GM21526 (cell line): Measurements from ENCODE around the gene VSIR.

Source experiments
- ATAC-seq: cut with Tn5 transposase; IDR thresholded peaks from one replicate; pipeline ENCODE4 v1.9.1; 2021; ENCODE audit warnings: moderate library complexity; ENCODE audit not compliant: unreplicated experiment, low FRiP score

The VSIR gene

DNA sequence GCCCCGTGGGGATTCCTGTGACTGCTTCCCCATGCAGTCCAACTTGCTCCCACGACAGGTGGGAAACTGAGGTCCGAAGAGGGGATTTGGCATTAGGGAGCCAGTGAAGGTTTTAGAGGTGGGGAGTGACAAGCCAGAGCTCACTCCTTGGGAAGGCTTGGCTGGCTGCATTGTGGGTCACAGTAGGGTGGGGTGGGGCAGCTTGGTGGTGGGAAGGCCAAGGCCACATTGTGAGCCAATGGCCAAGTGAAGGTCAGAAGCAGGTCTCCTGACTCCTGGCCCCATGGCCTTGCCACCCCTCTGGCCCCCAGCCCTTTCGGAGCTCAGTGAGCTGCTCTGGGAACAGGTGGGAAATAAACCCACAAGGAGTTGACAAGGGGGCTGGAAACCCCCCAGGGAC is 56.3 kb downstream of the VSIR start:
- ATAC-seq, result no peak

DNA sequence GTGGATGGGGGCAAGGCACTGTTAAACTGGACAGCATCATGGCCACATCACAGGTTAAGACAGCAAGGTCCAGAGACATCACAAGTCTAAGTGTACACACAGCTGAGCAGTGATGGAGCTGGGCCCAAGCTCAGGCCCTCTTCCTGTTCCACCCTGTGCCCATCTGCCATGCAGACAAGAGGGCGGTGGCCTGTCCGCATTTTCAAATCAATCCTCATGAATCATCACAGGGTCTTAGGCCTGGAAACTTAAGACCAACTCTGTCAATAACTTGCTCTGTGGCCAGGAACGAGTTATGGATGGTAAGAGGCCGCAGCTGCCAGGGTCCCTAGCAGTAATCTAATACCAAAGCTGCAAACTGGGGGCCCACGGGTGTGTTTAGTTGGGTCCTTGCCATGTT is 56.9 kb downstream of the VSIR start:
- no peak for ATAC-seq

DNA sequence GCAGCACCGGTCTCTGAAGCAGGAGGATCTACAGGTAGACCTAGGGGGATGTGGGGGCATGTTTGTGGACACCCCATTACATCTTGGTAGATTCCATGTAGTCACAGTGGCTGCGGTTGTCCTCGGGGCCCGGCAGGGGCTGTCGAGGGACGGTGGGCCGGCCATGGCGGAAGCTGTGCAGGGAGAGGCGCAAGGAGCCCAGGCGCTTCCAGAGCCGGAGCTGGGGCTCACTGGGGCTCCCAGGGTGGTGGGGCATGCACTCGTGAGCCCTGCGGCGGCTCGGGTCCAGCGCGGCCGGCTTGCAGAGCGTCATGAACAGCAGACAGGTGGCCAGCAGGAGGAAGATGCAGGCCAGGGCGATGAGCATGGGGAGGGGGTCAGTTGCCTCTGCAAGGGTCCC is 57.5 kb downstream of the VSIR start:
- ATAC-seq, result no peak

DNA sequence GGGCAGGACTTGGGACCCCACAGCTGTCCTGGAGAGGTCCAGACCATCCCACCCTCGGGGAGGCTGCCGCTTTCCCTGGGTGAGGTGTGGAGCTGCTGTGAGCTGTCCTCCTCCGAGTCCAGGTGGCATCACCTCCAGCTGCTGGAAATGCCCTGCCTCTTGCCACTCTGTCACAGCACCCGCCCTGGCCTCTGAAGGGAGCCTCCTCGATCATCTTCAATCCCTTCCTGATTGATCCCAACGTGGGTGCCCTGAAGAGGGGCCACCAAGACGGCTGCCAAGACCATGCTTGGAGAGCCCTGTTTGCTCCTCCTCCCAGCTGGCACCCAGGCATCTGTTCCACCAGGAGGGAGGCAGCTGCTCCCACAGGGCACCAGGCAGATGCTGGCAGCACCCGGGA is 58.3 kb downstream of the VSIR start:
- ATAC-seq, result no peak

DNA sequence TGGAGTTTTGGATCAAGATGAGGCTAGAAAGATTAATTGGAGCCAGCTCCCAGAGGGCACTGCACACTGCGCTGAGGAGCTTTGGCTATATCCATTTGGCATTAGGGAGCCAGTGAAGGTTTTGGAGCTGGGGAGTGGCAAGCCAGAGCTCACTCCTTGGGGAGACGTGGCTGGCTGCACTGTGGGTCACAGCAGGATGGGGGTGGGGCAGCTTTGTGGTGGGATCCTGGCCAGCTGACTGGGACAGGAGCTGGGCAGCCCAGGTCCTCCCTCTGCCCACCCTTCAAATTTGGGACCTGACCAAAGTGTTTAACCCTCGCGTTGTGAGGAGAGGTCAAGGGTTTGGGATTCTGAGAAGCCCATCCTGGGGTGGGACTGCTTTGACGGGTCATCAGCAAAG is 58.7 kb downstream of the VSIR start:
- no peak for ATAC-seq

DNA sequence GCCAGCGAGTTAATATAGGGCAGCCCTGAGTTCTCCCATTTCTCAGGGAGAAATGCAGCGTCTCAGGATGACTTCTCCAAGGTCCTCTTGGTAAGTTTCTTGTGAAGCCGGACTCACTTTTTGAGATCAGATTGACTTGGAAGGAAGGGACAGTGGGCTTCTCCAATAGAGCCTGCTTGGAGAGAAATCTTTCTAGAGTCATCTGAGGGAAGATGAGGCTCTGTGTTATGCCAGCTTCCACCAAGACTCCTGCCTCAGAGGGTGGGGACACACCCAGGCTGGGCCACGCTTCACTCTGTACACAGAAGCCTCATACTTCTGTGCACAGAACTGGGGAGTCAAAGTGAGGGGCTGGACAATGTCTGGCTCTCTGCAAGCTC is 59.3 kb downstream of the VSIR start:
- ATAC-seq, result no peak

DNA sequence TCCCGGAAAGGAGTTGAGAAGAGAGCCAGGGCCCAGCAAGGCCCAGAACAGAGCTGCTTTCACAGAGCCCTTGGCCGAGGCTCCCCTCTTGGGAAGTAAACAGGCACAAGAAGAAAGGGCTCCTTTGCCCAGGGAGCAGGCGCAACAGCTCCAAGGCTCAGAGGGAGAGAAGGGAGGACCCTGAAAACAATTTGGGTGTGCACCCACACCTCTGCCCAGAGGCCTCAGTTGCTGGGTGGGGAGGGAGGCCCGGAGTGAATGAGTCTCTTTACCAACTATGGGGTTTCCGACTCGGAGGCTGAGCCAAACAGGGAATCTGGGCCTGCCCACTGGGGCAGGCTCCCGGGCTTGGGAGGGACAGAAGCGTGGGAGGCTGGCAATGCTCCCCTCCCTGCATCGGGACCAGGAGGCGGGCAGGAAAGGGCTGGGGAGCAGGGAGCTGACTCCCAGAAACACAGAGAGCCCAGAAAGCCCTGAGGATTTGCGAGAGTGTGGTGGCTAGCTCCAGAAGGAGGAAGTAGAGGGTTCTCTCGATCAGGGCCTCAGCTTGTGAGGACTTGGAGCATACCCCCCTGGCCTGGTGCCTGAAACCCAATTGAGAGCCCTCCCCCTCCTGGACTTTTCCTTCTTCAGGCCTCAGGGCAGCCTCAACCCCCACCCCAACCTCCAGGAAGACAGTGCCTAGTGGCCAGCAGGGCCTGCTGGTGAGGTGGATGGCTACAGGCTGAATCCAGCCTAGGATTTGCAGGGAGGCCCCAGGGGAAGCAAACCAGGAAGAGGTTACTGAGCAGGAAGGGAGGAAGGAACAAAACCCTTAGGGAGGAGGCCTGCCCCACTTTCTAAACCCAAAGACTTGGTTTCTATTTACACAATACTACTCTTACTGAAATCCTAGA is 59.9 kb downstream of the VSIR start:
- ATAC-seq, result no peak

DNA sequence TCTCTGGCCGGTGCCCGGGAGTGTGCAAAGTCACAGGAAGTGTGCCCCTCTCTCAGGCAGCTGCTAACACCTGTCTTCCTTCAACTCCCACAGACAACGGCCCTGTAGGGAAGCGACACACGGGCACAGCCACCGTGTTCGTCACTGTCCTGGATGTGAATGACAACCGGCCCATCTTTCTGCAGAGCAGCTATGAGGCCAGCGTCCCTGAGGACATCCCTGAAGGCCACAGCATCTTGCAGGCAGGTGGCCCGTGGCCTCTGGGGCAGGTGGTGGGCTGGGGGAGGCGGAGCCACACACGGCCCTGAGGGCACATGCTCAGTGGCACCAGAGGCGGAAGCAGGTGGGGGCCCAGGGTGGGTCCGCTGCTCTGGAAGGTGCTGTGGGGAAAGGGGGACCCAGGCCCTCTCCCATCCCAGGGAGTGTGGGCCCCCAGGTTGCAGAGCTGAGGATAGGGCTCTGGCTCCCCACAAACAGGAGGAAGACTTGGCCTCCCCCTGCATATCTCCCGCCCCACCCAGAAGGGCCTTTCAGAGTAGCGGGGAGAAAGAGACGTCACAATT is 60.7 kb downstream of the VSIR start:
- no peak for ATAC-seq

DNA sequence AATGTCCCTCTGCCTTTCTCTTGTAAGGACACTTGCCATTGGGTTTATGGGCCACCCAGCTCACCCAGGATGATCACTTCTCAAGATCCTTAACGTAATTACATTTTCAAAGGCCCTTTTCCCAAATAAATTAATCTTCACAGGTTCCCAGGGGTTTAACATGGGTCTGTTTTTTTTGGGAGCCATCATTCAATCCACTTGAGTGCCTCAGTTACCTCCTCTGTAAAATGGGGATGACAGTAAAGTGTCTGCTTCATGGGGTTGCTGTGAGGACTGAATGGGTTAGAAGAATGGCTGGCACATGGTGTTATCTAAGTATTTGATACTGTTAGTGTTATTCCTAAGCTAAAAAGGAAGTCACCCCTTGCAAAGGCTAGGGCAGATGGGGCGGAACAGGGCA is 61.1 kb downstream of the VSIR start:
- ATAC-seq, result no peak

DNA sequence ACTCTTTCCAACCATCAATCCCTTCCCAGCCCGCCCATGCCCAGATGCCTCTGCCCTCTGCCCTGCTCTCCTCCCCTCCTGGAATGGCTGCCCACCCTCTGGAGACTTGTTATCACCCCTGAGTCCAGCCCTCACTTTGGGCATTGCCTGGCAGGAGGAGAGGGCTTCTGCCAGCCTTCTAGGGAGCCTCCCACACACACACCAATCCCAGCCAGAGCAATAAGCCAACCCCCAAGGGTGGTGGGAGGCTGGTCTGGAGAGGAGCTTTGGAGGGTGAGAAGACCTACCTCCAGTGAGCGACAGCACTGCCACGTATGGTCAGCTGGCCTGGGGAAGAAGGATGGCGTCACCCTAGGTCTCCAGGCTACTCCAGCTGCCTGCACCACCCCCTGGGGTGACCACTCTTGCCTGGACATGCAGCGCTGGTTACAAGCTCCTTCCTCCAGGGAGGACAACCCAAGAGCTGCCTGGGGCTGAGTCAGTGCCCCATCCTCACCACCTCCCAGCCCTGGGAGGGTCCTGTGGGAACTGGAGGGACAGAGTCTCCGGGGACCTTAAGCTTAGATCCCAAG is 62.2 kb downstream of the VSIR start:
- ATAC-seq, result no peak

DNA sequence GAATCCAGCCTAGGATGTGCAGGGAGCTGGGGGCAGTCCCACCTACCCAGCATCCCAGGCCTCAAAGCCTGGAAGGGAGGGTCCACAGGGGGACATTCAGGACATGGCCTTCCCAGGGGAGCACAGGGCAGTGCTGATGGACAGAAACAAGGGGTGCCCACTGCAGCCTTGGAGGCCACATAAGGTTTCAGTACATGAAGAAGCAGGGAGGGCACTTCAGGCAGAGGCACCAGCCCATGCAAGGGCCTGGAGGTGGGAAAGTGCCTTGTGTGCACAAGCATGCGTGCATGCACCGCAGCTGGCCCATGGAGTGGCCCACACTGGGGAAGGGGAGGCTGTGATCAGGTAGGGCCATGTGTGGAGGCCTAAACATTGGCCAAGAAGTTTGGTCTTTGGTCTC is 62.8 kb downstream of the VSIR start:
- ATAC-seq, result no peak

DNA sequence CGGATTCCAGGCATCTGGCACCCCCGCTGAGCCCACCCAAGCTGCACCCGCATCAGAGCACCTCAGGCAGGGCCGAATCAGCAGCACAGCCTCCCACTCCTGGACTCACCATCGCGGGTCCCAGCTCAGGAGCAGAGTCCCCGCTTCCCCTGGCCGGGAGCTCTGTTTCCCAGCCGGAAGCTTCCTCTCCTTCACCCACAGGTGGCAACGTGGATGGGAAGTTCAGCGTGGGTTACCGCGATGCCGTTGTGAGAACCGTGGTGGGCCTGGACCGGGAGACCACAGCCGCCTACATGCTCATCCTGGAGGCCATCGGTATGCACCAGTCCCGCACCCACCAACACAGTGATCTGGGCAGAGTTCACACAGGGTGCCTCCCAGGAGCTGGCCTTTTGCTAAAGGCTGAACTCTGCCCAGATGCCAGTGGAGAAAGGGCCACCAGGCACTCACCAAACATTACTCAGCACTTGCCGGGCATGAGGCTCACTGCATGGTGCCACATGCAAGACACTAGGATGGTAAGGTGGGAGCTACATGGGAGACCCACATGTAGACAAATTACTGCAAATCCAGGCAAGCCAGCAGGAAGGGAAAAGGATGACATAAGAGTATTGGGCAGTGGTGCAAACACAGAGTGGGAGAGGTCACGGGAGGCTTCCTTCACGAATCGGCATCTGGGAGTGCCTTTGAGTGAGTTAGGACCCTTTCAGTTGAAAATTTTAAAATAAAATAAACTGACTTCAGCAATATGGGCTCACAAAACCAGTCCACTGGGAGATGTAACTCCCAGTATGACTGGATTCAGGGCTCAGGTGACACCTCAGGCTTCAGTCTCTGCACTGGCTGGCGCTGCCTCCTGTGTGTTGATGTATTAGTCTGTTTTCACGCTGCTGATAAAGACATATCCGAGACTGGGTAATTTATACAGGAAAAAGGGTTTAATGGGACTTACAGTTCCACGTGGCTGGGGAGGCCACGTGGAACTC is 64.1 kb downstream of the VSIR start:
- no peak for ATAC-seq

DNA sequence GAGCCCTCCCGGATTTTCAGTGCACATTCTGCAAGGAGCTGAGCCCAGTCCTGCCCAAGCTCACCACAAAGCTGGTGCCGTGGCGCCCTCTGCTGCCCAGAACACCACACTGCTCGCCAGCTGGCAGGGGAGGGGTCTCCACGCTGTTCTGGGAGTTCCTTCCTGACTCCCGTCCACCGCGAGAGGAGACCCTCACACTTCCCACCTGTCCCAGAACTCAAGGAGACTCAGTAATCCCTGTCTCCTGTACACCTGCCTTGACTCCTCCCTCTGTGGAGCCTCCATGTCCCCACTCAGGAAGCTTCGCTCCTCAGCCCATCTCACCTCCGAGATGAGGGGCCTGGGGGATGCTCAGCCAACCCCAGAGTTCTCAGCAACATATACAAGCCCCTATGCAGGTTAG is 65.0 kb downstream of the VSIR start:
- ATAC-seq, result no peak

DNA sequence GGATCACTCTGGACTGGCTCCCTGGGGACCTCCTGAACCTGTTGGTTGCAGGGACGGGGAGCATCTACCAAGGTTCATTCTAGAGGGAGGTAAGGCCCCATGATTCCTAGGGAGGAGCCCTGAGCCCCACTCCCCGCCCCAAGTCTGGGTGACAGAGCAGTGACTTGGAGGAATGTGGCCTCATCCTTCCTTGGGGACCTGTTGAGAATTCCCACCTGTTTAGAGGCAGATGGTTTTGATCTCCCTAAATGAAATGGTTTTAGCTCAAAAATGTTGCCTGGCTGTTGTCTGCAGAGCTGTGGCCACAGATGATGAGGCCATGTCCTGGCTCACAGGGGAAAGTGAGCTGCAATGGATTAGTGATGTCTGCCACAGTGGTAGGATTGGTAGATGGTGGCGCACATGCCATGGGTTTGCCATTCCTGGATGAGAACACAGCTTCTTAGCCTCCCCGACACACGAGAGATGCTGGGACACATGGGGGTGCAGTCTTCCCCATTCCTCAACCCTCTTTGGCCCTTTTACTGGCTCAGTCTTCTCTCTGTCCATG is 66.0 kb downstream of the VSIR start:
- ATAC-seq, result no peak

DNA sequence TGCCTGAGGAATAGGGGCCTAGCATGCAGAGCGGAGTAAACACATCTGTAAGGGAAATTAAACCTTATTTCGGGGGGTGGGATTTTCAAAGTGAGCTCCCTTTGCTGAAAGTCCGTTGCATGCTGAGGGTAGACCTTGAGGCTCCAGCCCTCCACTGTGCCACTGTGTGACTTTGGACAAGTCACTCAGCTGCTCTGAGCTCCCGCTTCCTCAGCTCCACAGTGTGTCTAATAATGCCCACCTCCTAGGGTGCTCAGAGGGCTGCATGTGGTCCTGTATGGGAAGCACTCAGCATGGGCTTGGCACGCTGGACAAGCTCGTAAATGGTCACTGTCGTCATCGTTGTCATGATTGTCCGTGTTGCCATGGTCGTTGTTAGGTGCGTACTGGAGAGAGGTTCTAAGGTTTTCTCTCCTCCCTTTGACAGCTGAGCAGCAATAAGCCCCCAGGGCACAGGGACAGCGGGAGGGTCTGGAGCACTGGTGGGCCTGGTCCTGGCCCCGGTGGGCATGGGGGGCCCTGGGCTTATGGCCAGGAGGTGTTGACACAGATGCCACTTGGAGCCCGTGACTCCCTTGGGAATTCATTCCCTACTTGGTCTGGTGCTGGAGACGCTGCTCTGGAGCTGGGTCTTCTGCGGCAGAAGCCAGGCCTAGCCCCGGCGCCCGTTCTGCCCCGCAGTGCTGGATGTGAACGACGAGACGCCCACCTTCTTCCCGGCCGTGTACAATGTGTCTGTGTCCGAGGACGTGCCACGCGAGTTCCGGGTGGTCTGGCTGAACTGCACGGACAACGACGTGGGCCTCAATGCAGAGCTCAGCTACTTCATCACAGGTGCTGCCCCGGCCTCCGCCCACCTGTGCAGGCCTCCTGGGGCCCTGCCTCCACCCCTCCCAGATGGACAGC is 66.9 kb downstream of the VSIR start:
- ATAC-seq, result no peak

DNA sequence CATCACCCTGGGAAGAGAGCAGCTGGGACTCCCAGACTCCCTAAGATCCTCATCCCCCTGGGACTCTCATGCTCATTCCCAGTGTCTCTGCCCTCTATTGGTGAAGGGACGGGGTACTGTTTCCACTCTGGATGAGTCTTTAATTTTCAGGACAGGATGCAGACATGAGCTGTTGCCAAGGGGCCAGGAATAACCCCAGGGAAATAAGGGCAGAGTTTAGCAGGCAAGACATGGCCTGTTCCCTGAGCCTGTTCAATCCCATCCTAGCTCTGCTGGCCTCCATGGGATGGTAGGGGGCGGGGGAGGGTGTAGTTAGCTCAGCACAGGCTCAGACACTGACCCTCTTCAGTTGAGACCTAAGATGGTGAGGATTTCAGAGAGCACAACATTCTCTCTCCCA is 67.7 kb downstream of the VSIR start:
- no peak for ATAC-seq

DNA sequence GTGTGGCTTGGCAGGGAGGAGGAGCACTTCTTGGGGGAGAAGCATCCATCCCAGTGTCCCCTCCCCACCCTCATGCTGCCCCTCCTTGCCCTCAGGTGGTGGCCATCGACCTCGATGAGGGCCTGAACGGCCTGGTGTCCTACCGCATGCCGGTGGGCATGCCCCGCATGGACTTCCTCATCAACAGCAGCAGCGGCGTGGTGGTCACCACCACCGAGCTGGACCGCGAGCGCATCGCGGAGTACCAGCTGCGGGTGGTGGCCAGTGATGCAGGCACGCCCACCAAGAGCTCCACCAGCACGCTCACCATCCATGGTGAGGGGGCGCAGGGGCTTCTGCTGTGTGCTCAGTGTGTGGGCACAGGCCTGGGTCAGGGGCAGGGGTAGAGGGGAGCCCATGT is 68.5 kb downstream of the VSIR start:
- ATAC-seq, result no peak

DNA sequence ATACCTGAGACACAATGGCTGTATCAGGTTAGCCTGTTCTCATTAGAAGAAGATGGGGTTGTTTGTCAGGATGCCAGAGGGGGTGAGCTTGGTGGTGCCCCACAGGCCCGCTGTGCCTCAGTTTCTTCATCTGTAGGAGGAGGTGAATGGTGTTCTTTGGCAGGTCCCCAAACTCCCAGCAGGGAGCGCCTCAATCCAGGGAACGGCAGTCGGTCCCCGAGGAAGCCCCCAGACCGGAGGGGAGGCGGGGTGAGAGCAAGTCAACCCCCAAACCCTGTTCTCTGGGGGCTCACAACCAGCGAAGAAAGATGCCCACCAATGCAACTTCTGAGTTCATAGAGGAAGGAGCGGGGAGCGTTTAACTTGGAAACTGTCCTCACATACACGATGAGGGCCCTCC is 69.7 kb downstream of the VSIR start:
- ATAC-seq, result no peak

DNA sequence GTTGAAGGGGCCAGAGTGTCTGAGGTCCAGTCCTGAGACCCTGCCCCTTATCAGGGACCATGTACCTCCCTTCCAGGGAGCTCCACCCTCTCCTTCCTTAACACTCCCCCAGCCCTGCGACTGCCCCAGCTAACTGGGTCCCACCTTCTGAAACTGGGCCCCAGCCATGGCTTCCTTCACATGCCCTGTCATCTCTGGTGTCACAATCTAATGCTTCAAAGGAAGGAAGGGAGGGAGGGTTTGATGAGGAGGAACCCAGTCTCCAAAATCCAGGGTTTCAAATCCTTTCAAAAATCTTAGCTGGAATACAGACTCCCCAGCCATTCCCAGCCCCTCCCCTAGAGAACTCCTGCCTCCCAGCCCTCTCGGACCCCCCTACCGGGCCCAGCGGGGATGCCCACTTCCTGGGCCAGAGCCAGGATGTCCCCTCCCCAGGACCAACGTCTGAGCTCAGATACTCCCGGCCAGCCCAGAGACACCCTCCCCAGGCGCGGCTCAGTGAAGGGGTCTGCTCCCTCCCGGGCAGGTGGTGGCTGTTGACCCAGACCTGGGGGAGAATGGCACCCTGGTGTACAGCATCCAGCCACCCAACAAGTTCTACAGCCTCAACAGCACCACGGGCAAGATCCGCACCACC is 71.7 kb downstream of the VSIR start:
- ATAC-seq, result no peak
